Mononuclear cell (primary cell): Measurements from ENCODE around the gene SLC25A13. TPM values are rescaled to one million over a fixed set of nuclear protein-coding genes. Genes with fewer than 3 reads are reported as not detected.

Source experiments
- H3K27me3 ChIP-seq: 2 replicates; pipeline ENCODE4 v1.6.0; 2011; ENCODE audit warnings: low read length, control low read depth; ENCODE audit not compliant: insufficient read depth
- H3K4me1 ChIP-seq: 2 replicates; pipeline ENCODE4 v1.5.1; 2011; ENCODE audit warnings: mild to moderate bottlenecking, low read length, control low read depth; ENCODE audit not compliant: insufficient read depth
- H3K4me3 ChIP-seq: 2 replicates; pipeline ENCODE4 v1.5.1; 2011; ENCODE audit warnings: mild to moderate bottlenecking, low read length, moderate library complexity
- H3K9me3 ChIP-seq: 2 replicates; pipeline ENCODE4 v1.5.1; 2011; ENCODE audit warnings: low read depth, mild to moderate bottlenecking, control low read depth, low read length
- total RNA-seq: library from RNA; depleted of rRNA; stranded (reverse); fragments of >200 nt; gene quantifications from one replicate; pipeline ENCODE4 v1.2.3, GENCODE V29; 2012

The SLC25A13 gene
- total RNA-seq, 1 donor, result 23.8 TPM

GRCh38 chr7:96121752-96122151 lies 200.1 kb downstream of the SLC25A13 start:
- Histone ChIP-seq H3K4me1 (no peaks in the 10 kb centered on the region), H3K27me3 (no peaks in the 10 kb centered on the region), H3K9me3 (no peaks in the 10 kb centered on the region), H3K4me3 (no peak overlapping the region)

- Histone ChIP-seq H3K27me3 (no peaks in the 10 kb centered on the region), H3K4me1 (no peaks in the 10 kb centered on the region), H3K4me3 (no peak overlapping the region), H3K9me3 (no peaks in the 10 kb centered on the region)
Observed at GRCh38 chr7:96120445-96121225, 201.3 kb downstream of the SLC25A13 start.

GRCh38 chr7:96118449-96119001 lies 203.4 kb downstream of the SLC25A13 start:
- no peak overlapping the region for H3K4me3 ChIP-seq
- no peaks in the 10 kb centered on the region for H3K4me1 ChIP-seq
- H3K9me3 ChIP-seq, result no peaks in the 10 kb centered on the region
- H3K27me3 ChIP-seq, result no peaks in the 10 kb centered on the region

GRCh38 chr7:96116173-96116572 lies 205.7 kb downstream of the SLC25A13 start:
- Histone ChIP-seq H3K27me3 (no peaks in the 10 kb centered on the region), H3K9me3 (no peaks in the 10 kb centered on the region), H3K4me3 (no peak overlapping the region), H3K4me1 (no peaks in the 10 kb centered on the region)

- Histone ChIP-seq H3K4me3 (no peak overlapping the region), H3K4me1 (no peaks in the 10 kb centered on the region), H3K27me3 (peaks cover 3% of the 10 kb centered on the region), H3K9me3 (no peaks in the 10 kb centered on the region)
Observed at GRCh38 chr7:96114190-96114589, 207.7 kb downstream of the SLC25A13 start.

GRCh38 chr7:96111405-96111804 lies 210.5 kb downstream of the SLC25A13 start:
- Histone ChIP-seq H3K4me3 (no peak overlapping the region), H3K4me1 (no peaks in the 10 kb centered on the region), H3K9me3 (no peaks in the 10 kb centered on the region), H3K27me3 (peaks cover 3% of the 10 kb centered on the region)

GRCh38 chr7:96104984-96105383 lies 216.9 kb downstream of the SLC25A13 start:
- H3K4me3 ChIP-seq, result no peak overlapping the region
- no peaks in the 10 kb centered on the region for H3K4me1 ChIP-seq
- no peaks in the 10 kb centered on the region for H3K27me3 ChIP-seq
- no peaks in the 10 kb centered on the region for H3K9me3 ChIP-seq

- Histone ChIP-seq H3K27me3 (no peaks in the 10 kb centered on the region), H3K9me3 (no peaks in the 10 kb centered on the region), H3K4me3 (no peak overlapping the region), H3K4me1 (no peaks in the 10 kb centered on the region)
Observed at GRCh38 chr7:96102096-96102811, 219.6 kb downstream of the SLC25A13 start.

GRCh38 chr7:96100737-96101136 lies 221.2 kb downstream of the SLC25A13 start:
- no peaks in the 10 kb centered on the region for H3K27me3 ChIP-seq
- H3K4me3 ChIP-seq, result no peak overlapping the region
- no peaks in the 10 kb centered on the region for H3K9me3 ChIP-seq
- H3K4me1 ChIP-seq, result no peaks in the 10 kb centered on the region

GRCh38 chr7:96097835-96098234 lies 224.1 kb downstream of the SLC25A13 start:
- Histone ChIP-seq H3K4me3 (no peak overlapping the region), H3K4me1 (no peaks in the 10 kb centered on the region), H3K27me3 (no peaks in the 10 kb centered on the region), H3K9me3 (no peaks in the 10 kb centered on the region)

- H3K4me3 ChIP-seq, result no peak overlapping the region
- no peaks in the 10 kb centered on the region for H3K9me3 ChIP-seq
- H3K27me3 ChIP-seq, result peaks cover 8% of the 10 kb centered on the region
- no peaks in the 10 kb centered on the region for H3K4me1 ChIP-seq
Observed at GRCh38 chr7:96093435-96093834, 228.5 kb downstream of the SLC25A13 start.

GRCh38 chr7:96090756-96091155 lies 231.1 kb downstream of the SLC25A13 start:
- Histone ChIP-seq H3K9me3 (no peaks in the 10 kb centered on the region), H3K4me1 (no peaks in the 10 kb centered on the region), H3K4me3 (no peak overlapping the region), H3K27me3 (peaks cover 8% of the 10 kb centered on the region)

- H3K9me3 ChIP-seq, result no peaks in the 10 kb centered on the region
- peaks cover 8% of the 10 kb centered on the region for H3K27me3 ChIP-seq
- H3K4me1 ChIP-seq, result no peaks in the 10 kb centered on the region
- H3K4me3 ChIP-seq, result no peak overlapping the region
Observed at GRCh38 chr7:96089511-96089910, 232.4 kb downstream of the SLC25A13 start.

GRCh38 chr7:96088579-96088978 lies 233.3 kb downstream of the SLC25A13 start:
- Histone ChIP-seq H3K4me1 (no peaks in the 10 kb centered on the region), H3K9me3 (no peaks in the 10 kb centered on the region), H3K27me3 (peaks cover 8% of the 10 kb centered on the region), H3K4me3 (no peak overlapping the region)

- no peaks in the 10 kb centered on the region for H3K9me3 ChIP-seq
- H3K4me3 ChIP-seq, result no peak overlapping the region
- H3K4me1 ChIP-seq, result no peaks in the 10 kb centered on the region
- peaks cover 11% of the 10 kb centered on the region for H3K27me3 ChIP-seq
Observed at GRCh38 chr7:96085953-96086352, 235.9 kb downstream of the SLC25A13 start.
